BLaER1 (cell line): Measurements from ENCODE around the gene CTU2.

ENCODE experiments used
- H3K27ac ChIP-seq: shearing (Covaris generic); formaldehyde crosslinking; 2 replicates; pipeline ENCODE4 v1.8.1; 2022
- H3K27me3 ChIP-seq: shearing (Covaris generic); formaldehyde crosslinking; 2 replicates; pipeline ENCODE4 v1.8.1; 2022
- H3K36me3 ChIP-seq: shearing (Covaris generic); formaldehyde crosslinking; 2 replicates; pipeline ENCODE4 v1.8.1; 2022
- H3K4me1 ChIP-seq: shearing (Covaris generic); formaldehyde crosslinking; 2 replicates; pipeline ENCODE4 v1.8.1; 2022
- H3K4me2 ChIP-seq: shearing (Covaris generic); formaldehyde crosslinking; 2 replicates; pipeline ENCODE4 v1.8.1; 2022
- H3K4me3 ChIP-seq: shearing (Covaris generic); formaldehyde crosslinking; 2 replicates; pipeline ENCODE4 v1.8.1; 2022
- H3K9ac ChIP-seq: shearing (Covaris generic); formaldehyde crosslinking; 2 replicates; pipeline ENCODE4 v1.8.1; 2022
- H3K9me3 ChIP-seq: shearing (Covaris generic); formaldehyde crosslinking; 2 replicates; pipeline ENCODE4 v1.8.1; 2022
- H4K20me1 ChIP-seq: shearing (Covaris generic); formaldehyde crosslinking; 2 replicates; pipeline ENCODE4 v1.8.1; 2022
- Cebpa-rat ChIP-seq: shearing (Covaris generic); IDR thresholded peaks from 2 replicates; pipeline ENCODE4 v1.8.1; 2022

CTU2 gene

GRCh38 chr16:88687676-88688012 lies 18.7 kb upstream of the CTU2 start:
- Histone ChIP-seq H3K27me3 (no peaks in the 10 kb centered on the region; the same call in 1 of the 2 replicates), H3K9me3 (no peaks in the 10 kb centered on the region), H3K27ac (no peak overlapping the region), H3K4me2 (no peak overlapping the region), H3K4me3 (no peak overlapping the region), H3K36me3 (no peaks in the 10 kb centered on the region), H4K20me1 (no peaks in the 10 kb centered on the region), H3K4me1 (peaks cover 54% of the 10 kb centered on the region), H3K9ac (no peak overlapping the region)
- TF ChIP-seq Cebpa-rat: no peak

- Histone ChIP-seq H3K4me2 (no peak overlapping the region), H3K27ac (no peak overlapping the region)
- no peak for TF ChIP-seq Cebpa-rat
Measured at GRCh38 chr16:88688013-88688778, 18.1 kb upstream of the CTU2 start.

GRCh38 chr16:88690341-88691128 lies 15.8 kb upstream of the CTU2 start:
- TF ChIP-seq Cebpa-rat: no peak
- Histone ChIP-seq H3K4me1 (peaks cover 38% of the 10 kb centered on the region), H3K36me3 (no peaks in the 10 kb centered on the region)

More at GRCh38 chr16:88688013-88688778, 18.1 kb upstream of the CTU2 start:
- no peak overlapping the region for H3K4me3 ChIP-seq
- no peak overlapping the region for H3K9ac ChIP-seq
- no peaks in the 10 kb centered on the region for H3K36me3 ChIP-seq
- H3K27me3 ChIP-seq: no peaks in the 10 kb centered on the region; the same call in 1 of the 2 replicates
- H3K4me1 ChIP-seq: peaks cover 54% of the 10 kb centered on the region
- no peaks in the 10 kb centered on the region for H3K9me3 ChIP-seq
- no peaks in the 10 kb centered on the region for H4K20me1 ChIP-seq

GRCh38 chr16:88691129-88691813 lies 15.0 kb upstream of the CTU2 start:
- peak overlapping the region; percentile 76 for H3K4me2 ChIP-seq

More at GRCh38 chr16:88690341-88691128, 15.8 kb upstream of the CTU2 start:
- Histone ChIP-seq H3K9ac (no peak overlapping the region), H3K27me3 (no peaks in the 10 kb centered on the region; the same call in 1 of the 2 replicates), H3K9me3 (no peaks in the 10 kb centered on the region), H4K20me1 (no peaks in the 10 kb centered on the region), H3K4me2 (no peak overlapping the region), H3K4me3 (no peak overlapping the region), H3K27ac (no peak overlapping the region)

GRCh38 chr16:88691924-88692560 lies 14.3 kb upstream of the CTU2 start:
- Histone ChIP-seq H3K4me1 (peaks cover 27% of the 10 kb centered on the region), H3K27ac (no peak overlapping the region)
- TF ChIP-seq Cebpa-rat: no peak

More at GRCh38 chr16:88691129-88691813, 15.0 kb upstream of the CTU2 start:
- no peak overlapping the region for H3K27ac ChIP-seq
- H3K9me3 ChIP-seq: no peaks in the 10 kb centered on the region
- peaks cover 32% of the 10 kb centered on the region for H3K4me1 ChIP-seq
- no peak overlapping the region for H3K4me3 ChIP-seq
- no peak for TF ChIP-seq Cebpa-rat
- H3K36me3 ChIP-seq: no peaks in the 10 kb centered on the region
- H3K9ac ChIP-seq: no peak overlapping the region
- no peaks in the 10 kb centered on the region for H3K27me3 ChIP-seq
- no peaks in the 10 kb centered on the region for H4K20me1 ChIP-seq

GRCh38 chr16:88692861-88693260 lies 13.4 kb upstream of the CTU2 start:
- Histone ChIP-seq H4K20me1 (peaks cover 10% of the 10 kb centered on the region), H3K9ac (no peak overlapping the region), H3K4me2 (peak overlapping the region; percentile 76), H3K4me1 (peaks cover 32% of the 10 kb centered on the region), H3K27ac (no peak overlapping the region), H3K9me3 (no peaks in the 10 kb centered on the region), H3K4me3 (no peak overlapping the region), H3K27me3 (no peaks in the 10 kb centered on the region), H3K36me3 (peaks cover 15% of the 10 kb centered on the region)
- no peak for TF ChIP-seq Cebpa-rat

More at GRCh38 chr16:88691924-88692560, 14.3 kb upstream of the CTU2 start:
- Histone ChIP-seq H4K20me1 (peaks cover 2% of the 10 kb centered on the region), H3K36me3 (peaks cover 7% of the 10 kb centered on the region), H3K9ac (no peak overlapping the region), H3K9me3 (no peaks in the 10 kb centered on the region), H3K4me3 (no peak overlapping the region), H3K4me2 (peak overlapping the region; percentile 76), H3K27me3 (no peaks in the 10 kb centered on the region)

GRCh38 chr16:88693420-88694177 lies 12.7 kb upstream of the CTU2 start:
- Histone ChIP-seq H3K4me1 (peaks cover 40% of the 10 kb centered on the region), H3K27ac (no peak overlapping the region), H3K27me3 (no peaks in the 10 kb centered on the region), H4K20me1 (peaks cover 17% of the 10 kb centered on the region), H3K4me2 (peak overlapping the region; percentile 76), H3K36me3 (peaks cover 17% of the 10 kb centered on the region), H3K4me3 (no peak overlapping the region), H3K9me3 (no peaks in the 10 kb centered on the region), H3K9ac (no peak overlapping the region)
- TF ChIP-seq Cebpa-rat: no peak

GRCh38 chr16:88694221-88695087 lies 11.8 kb upstream of the CTU2 start:
- peaks cover 24% of the 10 kb centered on the region for H3K36me3 ChIP-seq
- H3K4me1 ChIP-seq: peaks cover 48% of the 10 kb centered on the region
- no peak for TF ChIP-seq Cebpa-rat
- no peak overlapping the region for H3K4me3 ChIP-seq
- H3K27ac ChIP-seq: no peak overlapping the region
- H3K9ac ChIP-seq: no peak overlapping the region
- H3K9me3 ChIP-seq: no peaks in the 10 kb centered on the region
- no peaks in the 10 kb centered on the region for H3K27me3 ChIP-seq
- H3K4me2 ChIP-seq: no peak overlapping the region
- H4K20me1 ChIP-seq: peaks cover 26% of the 10 kb centered on the region
